ENCODE data around the gene LRRC37A3. TPM values are rescaled to one million over a fixed set of nuclear protein-coding genes. Genes with fewer than 3 reads are reported as not detected.
"Not testable (repeated sequence)": the region's sequence is repeated elsewhere in the genome, so short reads cannot be mapped to it uniquely, and the experiment has no call there.

Gene LRRC37A3
- total RNA-seq, 1 donor from 2014 or later: 3.1 TPM

DNA sequence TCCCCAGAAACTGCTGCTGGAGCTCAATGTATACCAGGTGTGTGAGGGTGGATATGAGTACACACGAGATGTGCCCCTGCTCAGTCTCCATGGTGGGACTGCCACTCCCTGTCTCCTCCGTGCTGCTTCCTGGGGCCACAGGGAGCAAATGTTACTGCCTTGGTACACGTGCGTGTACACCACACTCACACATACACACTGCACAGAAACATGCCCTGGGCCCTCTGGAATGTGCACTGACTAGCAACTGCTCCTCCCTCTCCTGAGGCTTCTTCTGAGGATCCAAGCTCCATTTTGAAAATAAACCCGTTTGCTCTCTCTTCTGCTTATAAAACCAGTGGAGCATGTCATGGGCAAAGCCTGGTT is 103.5 kb downstream of the LRRC37A3 start:
- not testable (repeated sequence) for H3K36me3 ChIP-seq (ENCODE audit: control insufficient read depth, insufficient read depth, low read length); DNase-seq (ENCODE audit: low read depth); H3K4me3 ChIP-seq (ENCODE audit: low read depth, low read length); H3K27me3 ChIP-seq (ENCODE audit: control insufficient read depth, insufficient read depth, low read length)

DNA sequence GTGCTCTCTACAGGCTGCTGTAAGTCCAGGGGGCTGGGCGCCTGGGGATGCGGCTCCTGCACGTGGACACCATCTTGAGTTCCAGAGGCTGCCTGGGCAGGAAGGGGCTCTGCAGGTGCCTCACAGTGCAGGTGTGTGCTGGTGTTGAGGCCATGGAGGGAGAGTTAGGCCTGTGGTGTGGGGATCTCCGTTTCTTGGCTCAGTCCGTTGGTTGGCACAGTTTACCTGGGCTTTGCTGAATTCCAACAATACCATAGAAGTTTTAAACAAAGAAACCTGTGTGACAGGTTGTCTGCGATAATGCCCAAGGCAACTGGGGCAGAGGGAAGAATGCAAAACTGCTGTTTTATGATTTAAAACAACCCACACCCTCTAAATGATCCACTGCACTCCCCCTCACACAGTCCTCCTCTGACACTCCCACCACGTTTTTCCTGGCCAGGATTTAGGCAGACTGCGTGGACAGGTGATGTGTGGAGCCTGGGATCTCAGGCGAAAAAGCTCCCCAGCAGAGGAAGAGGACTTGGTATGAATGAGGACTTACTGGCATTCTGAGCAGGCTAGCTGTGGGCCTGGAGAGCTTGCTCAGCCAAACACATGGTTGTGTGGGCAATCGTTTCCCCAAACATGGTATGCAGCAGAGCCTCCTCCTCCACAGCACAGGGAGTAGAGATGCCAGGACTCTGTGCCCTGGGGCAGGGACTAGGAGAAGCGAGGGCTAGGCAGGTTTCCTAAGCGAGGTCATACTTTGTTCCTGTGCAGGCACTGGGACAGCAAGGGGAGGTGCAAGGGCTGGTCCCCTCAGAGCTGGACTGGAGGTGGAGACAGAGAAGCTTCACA is 104.1 kb downstream of the LRRC37A3 start:
- not testable (repeated sequence) for H3K36me3 ChIP-seq (ENCODE audit: control insufficient read depth, insufficient read depth, low read length); DNase-seq (ENCODE audit: low read depth); H3K27me3 ChIP-seq (ENCODE audit: control insufficient read depth, insufficient read depth, low read length); H3K4me3 ChIP-seq (ENCODE audit: low read depth, low read length)

DNA sequence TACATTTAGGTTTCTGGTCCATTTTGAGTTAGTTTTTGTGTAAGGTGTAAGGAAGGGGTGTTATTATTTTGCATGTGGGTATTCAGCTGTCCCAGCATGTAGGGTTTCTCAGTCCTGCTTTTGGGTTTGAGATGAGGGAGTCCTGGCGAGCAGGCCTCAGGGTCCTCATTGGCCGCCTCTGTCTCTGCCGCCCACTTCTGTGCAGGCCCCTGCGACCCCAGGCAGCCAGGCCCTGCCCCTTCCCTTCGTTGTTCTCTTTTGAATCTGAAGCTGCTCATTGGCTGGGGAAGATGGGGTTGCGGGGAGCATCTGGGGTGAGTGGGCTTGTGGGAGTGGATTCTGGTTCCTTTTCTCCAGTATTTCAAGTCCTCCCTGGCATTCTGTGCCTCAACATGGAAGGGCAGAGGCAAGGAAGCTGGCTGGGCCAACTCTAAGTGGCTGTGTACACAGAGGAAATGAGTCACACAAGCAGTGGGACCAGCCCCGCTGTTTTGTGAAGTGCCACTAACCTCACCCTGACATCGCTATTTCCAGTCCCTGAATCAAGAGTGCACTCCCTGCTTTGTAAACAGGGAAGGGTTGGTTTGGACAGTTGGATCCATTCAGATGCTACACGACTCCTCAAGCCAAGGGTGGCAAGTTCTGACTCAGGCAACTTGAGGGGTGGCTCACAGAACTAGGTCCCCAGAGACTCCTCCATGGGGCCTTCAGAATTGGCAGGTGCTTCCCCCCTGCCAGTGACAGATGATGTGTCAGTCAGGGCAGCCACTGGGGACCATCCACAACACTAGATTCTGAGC is 110.9 kb downstream of the LRRC37A3 start:
- not testable (repeated sequence) for DNase-seq (ENCODE audit: low read depth); H3K4me3 ChIP-seq (ENCODE audit: low read depth, low read length); H3K27me3 ChIP-seq (ENCODE audit: control insufficient read depth, insufficient read depth, low read length); H3K36me3 ChIP-seq (ENCODE audit: control insufficient read depth, insufficient read depth, low read length)

Other genes starting within 250 kb of the LRRC37A3 start
- 73.7 and 75.0 TPM in 2 replicates for gene GNA13, start 137.3 kb upstream of the LRRC37A3 start, total RNA-seq
- gene RGS9, start 217.9 kb upstream of the LRRC37A3 start, total RNA-seq: 7.5 and 10.1 TPM in 2 replicates

Data from kidney epithelial cell (primary cell).